ENCODE measurements around the gene RPGR.
A peak's percentile ranks its signal among the peaks of the same experiment; 100 is the strongest.

The RPGR gene

DNA sequence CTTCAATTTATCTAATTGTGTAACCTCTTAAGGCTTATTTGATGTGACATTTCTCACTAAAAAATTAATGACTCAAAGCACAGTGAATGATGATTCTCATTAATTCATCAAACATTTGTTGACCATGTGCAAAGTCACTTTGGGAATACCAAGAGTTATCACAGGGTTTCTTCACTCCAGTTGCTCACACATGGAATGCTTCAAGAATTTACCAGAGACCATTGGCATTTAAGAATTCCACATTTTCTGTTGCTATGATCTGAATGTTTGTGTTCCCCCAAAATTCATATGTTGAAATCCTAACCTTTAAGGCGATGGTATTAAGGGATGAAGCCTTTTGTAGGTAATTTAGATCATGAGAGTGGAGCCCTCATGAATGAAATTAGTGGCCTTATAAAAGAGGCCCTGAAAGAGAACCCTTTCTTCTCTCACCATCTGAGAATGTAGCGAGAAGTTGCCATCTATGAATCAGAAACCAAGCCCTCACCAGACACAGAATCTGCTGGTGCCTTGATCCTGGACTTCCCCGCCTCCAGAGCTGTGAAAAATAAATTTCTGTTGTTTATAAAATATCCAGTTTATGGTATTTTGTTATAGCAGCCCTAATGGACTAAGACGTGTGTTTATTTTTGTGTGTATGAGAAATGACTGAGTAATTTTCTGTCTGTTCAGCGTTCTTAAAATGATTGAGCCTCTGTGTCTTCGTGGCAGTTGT, 90.3 kb downstream of the RPGR start:
- no peaks in the 10 kb centered on the region for H3K4me1 Mint-ChIP-seq
- ATAC-seq (no peak), DNase-seq (no peak)
- peaks cover 32% of the 10 kb centered on the region for H3K27me3 Mint-ChIP-seq
- no peak overlapping the region for H3K27ac Mint-ChIP-seq
- H3K9me3 Mint-ChIP-seq = no peaks in the 10 kb centered on the region
- no peak overlapping the region for H3K4me3 Mint-ChIP-seq

DNA sequence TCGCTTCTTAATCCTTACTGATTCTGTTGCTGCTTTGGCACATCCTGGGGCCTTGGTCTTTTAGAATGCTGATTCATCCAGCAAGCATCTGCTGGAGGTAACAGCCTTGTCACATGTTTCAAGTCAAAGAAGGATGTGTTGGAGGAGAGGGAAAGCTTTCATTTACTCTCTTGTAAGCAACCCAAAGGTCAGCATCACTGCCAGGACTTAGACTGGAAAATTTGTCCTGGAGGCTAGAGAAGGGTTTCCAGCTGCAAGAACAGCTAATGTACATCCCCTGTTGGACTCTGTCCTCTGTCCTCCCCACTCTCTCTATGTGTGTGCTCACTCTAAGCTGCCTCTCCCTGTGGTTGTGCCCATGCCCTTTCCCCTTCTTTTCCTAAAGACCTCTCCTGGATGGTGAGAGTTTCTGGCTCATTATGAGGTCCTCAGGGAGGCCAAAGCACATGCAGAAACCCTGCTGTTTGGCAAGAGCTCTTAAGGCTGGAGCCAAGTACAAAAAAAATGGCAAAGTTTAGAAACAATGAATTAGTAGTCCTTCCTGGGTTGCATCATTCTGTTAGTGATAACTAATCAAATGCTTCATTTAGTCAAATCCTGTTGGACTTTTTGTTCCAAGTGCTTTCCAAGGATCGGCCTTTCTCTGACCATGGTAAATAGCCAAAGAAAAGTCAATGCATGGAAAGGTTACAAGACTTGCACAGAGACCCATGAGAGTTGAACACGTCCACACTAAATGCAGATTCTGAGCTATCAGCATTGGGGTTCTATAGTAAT, 93.2 kb downstream of the RPGR start:
- no peak overlapping the region for H3K4me3 Mint-ChIP-seq
- no peak overlapping the region for H3K27ac Mint-ChIP-seq
- ATAC-seq = no peak
- no peak for DNase-seq
- H3K4me1 Mint-ChIP-seq = no peaks in the 10 kb centered on the region
- no peaks in the 10 kb centered on the region for H3K9me3 Mint-ChIP-seq
- peaks cover 24% of the 10 kb centered on the region for H3K27me3 Mint-ChIP-seq

DNA sequence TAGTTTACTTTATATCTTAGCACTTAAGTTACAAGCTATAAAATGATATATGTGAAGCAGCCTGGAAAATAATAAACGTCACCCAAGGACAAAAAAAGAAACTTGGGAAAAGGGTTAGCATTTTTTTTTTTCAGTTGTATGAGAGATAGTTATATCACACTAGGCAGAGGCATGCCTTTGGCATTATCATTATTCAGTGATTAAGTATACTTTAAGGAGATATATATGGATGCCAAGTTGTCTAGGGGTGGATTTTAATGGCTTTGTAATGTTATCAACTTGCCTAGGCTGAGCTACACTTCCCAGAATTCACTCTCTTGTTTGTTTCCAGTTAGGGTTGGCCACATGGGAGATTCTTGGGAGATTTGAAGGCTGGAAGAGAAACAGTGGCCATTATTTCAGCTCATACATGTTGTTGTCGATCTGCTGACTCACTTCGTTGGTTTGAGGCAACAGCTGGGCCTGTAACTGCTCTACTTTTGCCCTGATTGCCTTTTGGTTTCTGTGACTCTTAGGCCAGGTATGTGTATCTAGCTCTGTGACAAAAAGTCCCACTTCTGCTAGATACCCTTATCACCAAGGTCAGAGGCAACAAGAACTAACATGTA, 95.1 kb downstream of the RPGR start:
- Mint-ChIP-seq H3K27ac (no peak overlapping the region), H3K4me3 (no peak overlapping the region), H3K27me3 (peaks cover 16% of the 10 kb centered on the region), H3K9me3 (no peaks in the 10 kb centered on the region), H3K4me1 (no peaks in the 10 kb centered on the region)
- DNase-seq (no peak), ATAC-seq (no peak)

DNA sequence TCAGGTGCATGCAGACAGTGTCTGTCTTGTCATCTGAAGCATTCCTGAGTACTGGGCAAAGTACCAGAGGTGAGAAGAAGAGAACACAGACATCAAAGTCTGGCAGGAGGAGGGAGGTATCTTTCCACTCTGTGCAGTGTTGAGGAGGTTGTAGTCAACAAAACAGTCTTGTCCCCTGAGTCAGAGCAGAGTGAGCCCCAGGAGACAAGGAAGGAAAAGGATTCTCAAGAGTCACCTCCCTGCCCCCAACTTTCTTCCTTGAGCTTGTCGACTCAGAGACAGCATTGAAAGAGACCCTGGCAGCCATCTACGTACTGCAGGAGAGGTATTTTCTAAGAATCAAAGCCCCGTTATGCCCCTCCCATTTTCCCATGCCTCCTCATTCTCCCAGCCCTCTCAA, 102.2 kb downstream of the RPGR start:
- Mint-ChIP-seq H3K27ac (no peak overlapping the region), H3K27me3 (peaks cover 23% of the 10 kb centered on the region)
- no peak for ATAC-seq

DNA sequence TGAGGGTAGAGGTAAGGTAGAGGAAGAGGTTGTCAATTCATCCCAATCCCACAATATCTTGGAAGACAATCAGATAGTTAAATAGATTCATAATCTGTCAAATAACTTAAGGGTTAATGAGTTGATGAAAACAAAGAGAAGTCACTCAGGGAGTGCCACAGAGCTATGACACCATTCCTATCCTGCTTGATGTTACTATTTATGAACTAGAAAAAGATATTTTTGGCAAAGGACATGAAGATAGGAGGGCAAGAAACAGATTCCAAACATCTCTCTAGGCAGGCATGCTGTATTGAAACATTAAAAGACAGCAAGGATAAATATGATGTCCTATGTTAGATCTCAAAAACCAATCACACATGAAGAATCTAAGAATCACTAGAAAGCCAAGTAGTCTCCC, 103.1 kb downstream of the RPGR start:
- H3K27me3 Mint-ChIP-seq = peaks cover 32% of the 10 kb centered on the region
- H3K4me1 Mint-ChIP-seq = peaks cover 7% of the 10 kb centered on the region
- ATAC-seq (no peak), DNase-seq (no peak)
- no peak overlapping the region for H3K4me3 Mint-ChIP-seq
- H3K27ac Mint-ChIP-seq = no peak overlapping the region
- no peaks in the 10 kb centered on the region for H3K9me3 Mint-ChIP-seq

More for the DNA sequence above, 102.2 kb downstream of the RPGR start:
- no peak for DNase-seq
- Mint-ChIP-seq H3K9me3 (no peaks in the 10 kb centered on the region), H3K4me1 (peaks cover 7% of the 10 kb centered on the region), H3K4me3 (no peak overlapping the region)

DNA sequence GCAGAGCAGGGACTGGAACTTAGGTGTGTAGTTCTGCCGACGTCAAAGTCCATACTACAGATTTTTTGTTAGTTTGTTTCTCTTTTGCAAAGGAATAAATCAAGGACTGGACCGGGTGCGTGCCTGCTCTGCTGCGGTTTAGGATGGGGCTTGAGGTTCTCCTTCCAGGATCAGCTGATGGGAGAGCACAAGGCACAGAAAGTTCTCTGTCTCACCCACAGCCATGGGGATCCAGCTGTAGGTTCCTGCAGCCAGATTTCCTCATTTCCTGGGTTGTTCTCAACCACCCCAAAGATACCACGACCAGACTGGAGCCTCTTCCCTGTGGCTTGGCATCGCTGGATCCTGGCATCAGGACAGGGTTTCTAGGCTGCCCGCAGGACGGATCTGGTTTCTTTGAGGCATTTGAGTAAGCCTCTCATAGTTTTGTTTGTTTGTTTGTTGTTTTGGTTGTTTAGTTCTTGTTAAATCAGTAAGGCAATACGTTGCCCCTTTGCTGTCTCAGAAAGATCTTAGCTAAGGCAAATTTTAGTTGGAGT, 105.8 kb downstream of the RPGR start:
- peaks cover 49% of the 10 kb centered on the region for H3K27me3 Mint-ChIP-seq
- H3K27ac Mint-ChIP-seq = no peak overlapping the region
- H3K9me3 Mint-ChIP-seq = no peaks in the 10 kb centered on the region
- ATAC-seq = no peak
- peak overlapping the region; percentile 47 to 69 for H3K4me3 Mint-ChIP-seq
- DNase-seq = no peak
- peaks cover 7% of the 10 kb centered on the region for H3K4me1 Mint-ChIP-seq

DNA sequence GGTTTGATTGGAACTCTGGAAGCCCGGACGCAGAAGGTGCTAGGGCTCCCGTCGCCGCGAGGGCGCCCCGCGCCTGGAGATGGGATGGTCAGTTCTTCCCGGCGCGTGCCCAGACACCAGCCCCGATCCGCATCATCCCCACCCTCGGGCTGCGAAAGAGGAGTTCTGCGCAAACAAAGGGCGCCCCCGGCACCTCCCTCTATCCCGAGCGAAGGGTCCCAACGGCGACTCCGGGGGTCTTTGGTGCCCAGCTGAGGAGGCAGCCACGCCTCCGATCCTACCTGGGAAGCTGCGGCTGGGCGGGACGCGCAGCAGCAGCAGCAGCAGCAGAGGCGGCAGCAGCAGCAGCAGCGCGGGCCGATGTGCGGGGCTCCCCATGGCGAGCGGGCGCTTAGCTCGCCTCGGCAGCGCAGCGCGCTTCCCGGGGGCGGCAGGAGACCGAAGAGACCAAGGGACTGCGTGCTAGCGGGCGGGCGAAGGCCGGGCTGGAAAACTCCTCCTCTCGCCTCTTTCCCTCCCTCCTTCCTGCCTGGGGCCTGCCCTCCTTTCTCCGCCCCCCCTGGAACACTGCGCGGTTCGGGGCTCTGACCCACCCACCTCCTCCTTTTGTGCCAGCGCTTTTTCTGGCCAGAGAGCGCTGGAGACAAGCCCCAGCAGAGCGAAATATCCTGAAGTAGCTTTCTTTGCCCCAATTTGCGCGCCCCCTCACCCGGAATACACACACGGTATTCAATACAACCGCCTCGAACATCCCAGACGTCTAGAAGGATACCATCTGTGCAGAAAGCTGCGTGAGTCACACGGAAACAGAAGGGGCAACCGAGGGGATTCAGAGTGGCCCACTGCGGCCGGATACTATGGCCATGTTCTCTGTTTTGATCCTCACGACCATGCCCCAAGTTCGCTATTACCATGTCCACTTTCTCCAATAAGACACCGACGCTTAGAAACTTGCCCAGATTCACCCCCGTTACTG, 106.6 kb downstream of the RPGR start, which contains the start of gene SRPX:
TSS of gene SRPX (minus strand) at position 457 of the 976 bp plus-strand sequence. CDS start at position 378, 79 bp downstream.
- Mint-ChIP-seq H3K27ac (no peak within 1 kb of the TSS), H3K4me1 (peaks cover 7% of the 10 kb centered on the region), H3K9me3 (no peaks in the 10 kb centered on the region), H3K4me3 (peak within 1 kb of the TSS; percentile 47 to 69), H3K27me3 (peaks cover 49% of the 10 kb centered on the region)
- peak; percentile 26 for ATAC-seq
- no peak for DNase-seq

DNA sequence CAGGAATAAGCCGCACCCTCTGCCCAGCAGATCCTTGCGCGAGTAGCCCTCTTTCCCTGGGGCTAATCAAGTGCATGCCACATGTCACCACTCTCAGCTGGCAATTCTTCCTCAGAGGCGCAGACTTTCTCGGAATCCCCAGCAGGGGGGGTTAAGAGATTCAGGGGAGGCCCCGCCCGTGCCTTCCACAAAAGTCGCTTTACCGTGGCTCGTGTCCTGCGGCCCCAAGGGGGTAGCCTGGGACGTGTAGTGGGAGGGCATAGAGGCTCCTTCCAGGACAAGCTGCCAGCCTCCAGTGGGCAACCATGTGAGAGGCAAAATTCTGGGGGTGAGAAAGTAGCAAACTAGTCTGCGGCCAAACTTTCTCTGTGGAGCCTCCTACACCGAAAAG, 107.3 kb downstream of the RPGR start:
- peak; percentile 40 for ATAC-seq
- Mint-ChIP-seq H3K27ac (no peak overlapping the region), H3K9me3 (no peaks in the 10 kb centered on the region), H3K4me1 (peaks cover 7% of the 10 kb centered on the region), H3K27me3 (peaks cover 49% of the 10 kb centered on the region), H3K4me3 (peak overlapping the region; percentile 29 to 61)
- peak in 1 of 2 donors; percentile 19 for DNase-seq
